GM12801 (cell line): ENCODE results near the gene WNT6.

Experiments used
- CTCF ChIP-seq: IDR thresholded peaks from one replicate; pipeline ENCODE4 v1.5.1; 2011; ENCODE audit warnings: control low read depth; ENCODE audit not compliant: insufficient read length; ENCODE audit errors: extremely low read depth

WNT6 gene

GRCh38 chr2:218869064-218869463, 9.5 kb downstream of the WNT6 start:
- no peak for TF ChIP-seq CTCF

- no peak for TF ChIP-seq CTCF
Measured at GRCh38 chr2:218870984-218871344, 11.4 kb downstream of the WNT6 start.

GRCh38 chr2:218871345-218872302, 12.0 kb downstream of the WNT6 start:
- no peak for TF ChIP-seq CTCF

GRCh38 chr2:218872645-218873358, 13.2 kb downstream of the WNT6 start:
- no peak for TF ChIP-seq CTCF

- TF ChIP-seq CTCF = no peak
Measured at GRCh38 chr2:218873359-218874194, 14.0 kb downstream of the WNT6 start.

- TF ChIP-seq CTCF = no peak
Measured at GRCh38 chr2:218875692-218876246, 16.2 kb downstream of the WNT6 start.
